Stomach (tissue), 4 donors: ENCODE results near the gene OSTF1.

Experiments used
- CTCF ChIP-seq, 7 experiments: fragments of 450-650 bp in 4 of 7; fragments of 200-600 bp in 3 of 7; sonication (generic) in 3 of 7; IDR thresholded peaks; one replicate each; pipeline ENCODE4 v1.5.1; 2016 to 2019; ENCODE audit warnings: antibody characterized with exemption in 7 of 7, control low read depth in 2 of 7, mild to moderate bottlenecking in 1 of 7
- POLR2A ChIP-seq, 4 donors: fragments of 450-650 bp; IDR thresholded peaks; one replicate each; pipeline ENCODE4 v1.6.1; 2016; ENCODE audit warnings: antibody characterized with exemption in 4 of 4, control low read depth in 2 of 4, mild to moderate bottlenecking in 1 of 4, moderate library complexity in 1 of 4
- POLR2AphosphoS5 ChIP-seq, 3 donors: sonication (generic); formaldehyde crosslinking; IDR thresholded peaks; one replicate each; pipeline ENCODE4 v1.6.1; 2016; ENCODE audit warnings: antibody characterized with exemption in 3 of 3

- TF ChIP-seq CTCF (IDR thresholded peaks at IDR 0.05), result no peak
- TF ChIP-seq POLR2A (IDR thresholded peaks at IDR 0.05), result no peak
- TF ChIP-seq POLR2AphosphoS5 (IDR thresholded peaks at IDR 0.05), result no peak
These were observed 73.0 kb downstream of the OSTF1 start for GRCh38 chr9:75161116-75161857.
